ENCODE data around the gene MAML3.
A peak's percentile ranks its signal among the peaks of the same experiment; 100 is the strongest.

MAML3 gene

GRCh38 chr4:139866276-139866962, 287.6 kb downstream of the MAML3 start:
- DNase-seq (no peak), ATAC-seq (no peak)

GRCh38 chr4:139865537-139865936, 288.4 kb downstream of the MAML3 start:
- DNase-seq: no peak
- ATAC-seq: no peak

GRCh38 chr4:139863531-139863930, 290.5 kb downstream of the MAML3 start:
- no peak for ATAC-seq

GRCh38 chr4:139861471-139861870, 292.5 kb downstream of the MAML3 start:
- ATAC-seq (no peak), DNase-seq (no peak)

More at GRCh38 chr4:139863531-139863930, 290.5 kb downstream of the MAML3 start:
- DNase-seq: no peak

- ATAC-seq (no peak), DNase-seq (no peak)
Measured at GRCh38 chr4:139860435-139861024, 293.5 kb downstream of the MAML3 start.

GRCh38 chr4:139859876-139860275, 294.1 kb downstream of the MAML3 start:
- ATAC-seq: no peak
- DNase-seq: no peak

- DNase-seq (peak; percentile 11), ATAC-seq (peak; percentile 96)
Measured at GRCh38 chr4:139858436-139859205, 295.4 kb downstream of the MAML3 start.

- DNase-seq (no peak), ATAC-seq (no peak)
Measured at GRCh38 chr4:139857977-139858376, 296.0 kb downstream of the MAML3 start.

- DNase-seq (no peak), ATAC-seq (no peak)
Measured at GRCh38 chr4:139857021-139857420, 297.0 kb downstream of the MAML3 start.

GRCh38 chr4:139854668-139855403, 299.1 kb downstream of the MAML3 start:
- ATAC-seq (no peak), DNase-seq (no peak)

- ATAC-seq (no peak), DNase-seq (no peak)
Measured at GRCh38 chr4:139853309-139853708, 300.7 kb downstream of the MAML3 start.

- DNase-seq (no peak), ATAC-seq (peak; percentile 36)
Measured at GRCh38 chr4:139852612-139853269, 301.2 kb downstream of the MAML3 start.

- no peak for DNase-seq
- no peak for ATAC-seq
Measured at GRCh38 chr4:139851639-139852038, 302.3 kb downstream of the MAML3 start.

GRCh38 chr4:139851133-139851532, 302.9 kb downstream of the MAML3 start:
- ATAC-seq: no peak
- no peak for DNase-seq

- no peak for ATAC-seq
Measured at GRCh38 chr4:139849219-139849618, 304.8 kb downstream of the MAML3 start.

GRCh38 chr4:139848028-139848427, 306.0 kb downstream of the MAML3 start:
- ATAC-seq: no peak
- no peak for DNase-seq

More at GRCh38 chr4:139849219-139849618, 304.8 kb downstream of the MAML3 start:
- DNase-seq: no peak

- ATAC-seq (no peak), DNase-seq (no peak)
Measured at GRCh38 chr4:139847602-139848001, 306.4 kb downstream of the MAML3 start.

GRCh38 chr4:139846766-139847165, 307.2 kb downstream of the MAML3 start:
- DNase-seq (no peak), ATAC-seq (no peak)

- ATAC-seq: no peak
Measured at GRCh38 chr4:139845453-139846093, 308.4 kb downstream of the MAML3 start.

GRCh38 chr4:139844459-139845036, 309.4 kb downstream of the MAML3 start:
- ATAC-seq: peak; percentile 40
- no peak for DNase-seq

More at GRCh38 chr4:139845453-139846093, 308.4 kb downstream of the MAML3 start:
- DNase-seq: no peak

GRCh38 chr4:139844057-139844456, 309.9 kb downstream of the MAML3 start:
- DNase-seq (no peak), ATAC-seq (no peak)

Measured in stimulated activated naive CD8-positive, alpha-beta T cell treated with anti-CD3 and anti-CD28 coated beads, Interleukin-15, Interleukin-2, amounts not matched to agents 100 U/mL and 50 U/mL, for 24 hours (primary cell).